HG03045 (cell line): ENCODE measurements around the gene ELFN2.

Experiments
- ATAC-seq: cut with Tn5 transposase; IDR thresholded peaks from one replicate; pipeline ENCODE4 v1.9.1; 2021; ENCODE audit warnings: mild to moderate bottlenecking, moderate library complexity; ENCODE audit not compliant: unreplicated experiment

ELFN2 gene

GRCh38 chr22:37358917-37359316, 68.4 kb downstream of the ELFN2 start:
- ATAC-seq = no peak

DNA sequence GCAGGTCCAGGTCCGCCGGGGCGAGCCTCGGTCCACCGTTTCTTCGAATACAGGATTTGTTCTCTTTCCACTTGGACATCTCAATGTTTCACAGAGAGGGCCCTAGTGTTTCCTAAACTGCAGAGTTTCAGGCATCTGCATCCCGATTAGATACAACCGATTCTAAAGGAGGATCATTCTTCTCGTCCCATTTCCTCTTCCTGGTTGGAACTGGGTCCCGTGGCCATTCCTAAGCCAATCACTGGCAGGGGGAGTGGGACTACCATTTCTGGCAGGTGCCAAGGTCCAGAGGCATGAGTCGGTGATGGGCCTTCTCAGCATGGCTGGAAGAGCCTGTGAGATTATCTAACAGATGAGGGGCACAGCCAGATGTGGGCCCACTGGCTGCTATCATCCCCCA, 68.9 kb downstream of the ELFN2 start:
- no peak for ATAC-seq

DNA sequence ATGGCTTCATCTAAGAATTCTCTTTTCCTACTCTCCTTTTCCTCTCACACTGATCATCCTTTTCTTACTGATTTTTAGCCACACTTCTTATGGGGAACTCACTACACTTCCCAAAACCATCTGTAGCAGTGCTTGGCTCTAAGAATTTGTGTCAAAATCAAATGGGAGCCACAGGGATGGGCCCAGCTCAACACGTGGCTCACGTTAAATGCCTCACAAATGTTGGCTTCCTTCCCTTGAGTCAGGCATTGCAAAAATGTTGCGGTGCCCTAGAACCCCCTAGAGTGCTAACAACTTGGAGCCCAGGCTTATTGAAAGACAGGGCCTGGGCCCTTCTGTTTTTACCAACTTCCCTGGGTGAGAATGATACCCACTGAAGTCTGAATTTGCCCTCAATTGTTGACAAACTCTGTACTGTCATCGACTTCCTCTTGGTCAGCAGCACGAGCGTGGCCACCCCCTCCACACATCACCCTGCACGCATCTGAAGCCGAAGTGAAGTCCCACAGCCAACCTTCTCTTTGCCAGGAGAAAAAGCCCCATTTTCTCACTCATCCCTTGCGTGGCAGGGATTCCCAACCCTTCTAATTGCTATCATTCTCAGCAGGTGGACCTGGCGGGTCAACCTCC, 69.7 kb downstream of the ELFN2 start:
- no peak for ATAC-seq

- ATAC-seq = no peak
These were observed 70.4 kb downstream of the ELFN2 start for GRCh38 chr22:37356922-37357321.

GRCh38 chr22:37355174-37355573, 72.1 kb downstream of the ELFN2 start:
- no peak for ATAC-seq

- ATAC-seq = no peak
These were observed 72.6 kb downstream of the ELFN2 start for GRCh38 chr22:37354670-37355069.

DNA sequence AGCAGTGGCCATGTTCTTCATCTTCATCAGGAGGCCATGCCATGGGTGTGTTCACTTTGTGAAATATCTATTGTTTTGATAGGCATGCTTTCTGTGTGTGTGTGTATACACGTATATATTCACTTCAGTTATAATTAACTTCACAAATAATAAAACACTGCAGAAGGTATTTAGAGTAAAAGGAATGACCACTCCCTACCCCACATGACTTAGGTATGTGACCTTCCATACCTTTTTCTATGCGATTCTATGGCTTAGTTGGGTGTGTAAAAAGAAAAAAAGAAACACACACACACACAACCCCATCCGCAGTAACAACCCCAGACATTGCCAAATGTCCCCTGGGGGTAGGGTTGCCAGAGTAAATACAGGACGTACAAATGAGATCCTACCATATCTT, 73.0 kb downstream of the ELFN2 start:
- no peak for ATAC-seq

DNA sequence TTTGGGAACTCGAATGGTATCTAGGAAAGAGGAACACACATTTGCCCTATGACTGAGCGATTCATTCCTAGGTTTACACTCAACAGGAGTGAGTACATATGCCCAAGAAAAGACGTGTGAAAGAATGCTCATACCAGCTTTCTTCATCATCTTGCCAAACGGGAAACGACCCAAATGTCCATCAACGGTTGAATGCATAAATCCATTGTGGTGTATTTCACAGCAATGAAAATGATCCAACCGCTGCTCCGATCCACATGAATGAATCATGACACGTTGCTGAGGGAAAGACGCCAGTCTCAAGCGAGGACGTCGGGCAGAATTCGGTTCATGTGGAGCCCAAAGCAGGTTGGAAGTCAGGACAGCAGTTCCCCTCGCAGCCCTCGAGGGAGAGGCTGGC, 73.4 kb downstream of the ELFN2 start:
- no peak for ATAC-seq

- ATAC-seq = no peak
These were observed 74.8 kb downstream of the ELFN2 start for GRCh38 chr22:37352481-37352880.

GRCh38 chr22:37351232-37351631, 76.0 kb downstream of the ELFN2 start:
- no peak for ATAC-seq

DNA sequence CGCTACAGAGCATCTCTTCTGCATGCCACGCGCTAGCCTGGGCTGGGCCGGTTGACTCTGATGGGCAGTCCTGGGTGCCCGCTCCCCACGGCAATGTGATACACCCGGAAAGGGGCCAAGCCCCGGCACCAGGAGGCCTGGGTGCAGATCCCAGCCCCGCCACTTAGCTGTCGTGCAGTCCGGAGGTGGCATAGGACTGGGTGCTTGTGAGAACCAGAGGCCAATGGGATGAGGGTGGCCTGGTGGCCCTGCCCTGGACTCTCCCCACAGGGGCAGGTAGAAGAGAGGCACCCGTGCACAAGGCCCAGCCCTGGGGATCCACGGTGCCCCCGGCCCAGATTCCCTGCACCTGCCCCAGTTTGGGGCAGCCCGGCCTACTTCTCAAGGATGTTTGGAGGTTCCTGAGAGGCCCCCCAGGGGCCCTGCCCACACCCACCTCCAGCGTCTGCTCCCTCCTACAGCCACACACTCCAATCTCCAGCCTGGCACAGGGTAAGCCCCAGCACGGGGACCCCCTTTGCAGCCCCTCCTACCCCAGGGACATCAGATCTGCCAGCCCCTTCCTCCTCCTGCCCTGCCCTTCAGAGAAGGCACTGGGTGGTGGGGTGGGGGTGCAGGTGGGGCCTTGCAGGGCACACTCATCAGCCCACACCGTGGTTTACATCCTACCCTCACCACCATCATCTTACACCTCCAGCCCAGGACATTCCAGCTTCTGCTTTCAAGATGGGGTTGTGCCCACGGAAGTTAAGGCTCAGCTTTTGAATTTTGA, 78.0 kb downstream of the ELFN2 start:
- ATAC-seq = no peak

GRCh38 chr22:37346505-37346895, 80.8 kb downstream of the ELFN2 start:
- no peak for ATAC-seq

GRCh38 chr22:37345863-37346504, 81.3 kb downstream of the ELFN2 start:
- ATAC-seq = no peak

DNA sequence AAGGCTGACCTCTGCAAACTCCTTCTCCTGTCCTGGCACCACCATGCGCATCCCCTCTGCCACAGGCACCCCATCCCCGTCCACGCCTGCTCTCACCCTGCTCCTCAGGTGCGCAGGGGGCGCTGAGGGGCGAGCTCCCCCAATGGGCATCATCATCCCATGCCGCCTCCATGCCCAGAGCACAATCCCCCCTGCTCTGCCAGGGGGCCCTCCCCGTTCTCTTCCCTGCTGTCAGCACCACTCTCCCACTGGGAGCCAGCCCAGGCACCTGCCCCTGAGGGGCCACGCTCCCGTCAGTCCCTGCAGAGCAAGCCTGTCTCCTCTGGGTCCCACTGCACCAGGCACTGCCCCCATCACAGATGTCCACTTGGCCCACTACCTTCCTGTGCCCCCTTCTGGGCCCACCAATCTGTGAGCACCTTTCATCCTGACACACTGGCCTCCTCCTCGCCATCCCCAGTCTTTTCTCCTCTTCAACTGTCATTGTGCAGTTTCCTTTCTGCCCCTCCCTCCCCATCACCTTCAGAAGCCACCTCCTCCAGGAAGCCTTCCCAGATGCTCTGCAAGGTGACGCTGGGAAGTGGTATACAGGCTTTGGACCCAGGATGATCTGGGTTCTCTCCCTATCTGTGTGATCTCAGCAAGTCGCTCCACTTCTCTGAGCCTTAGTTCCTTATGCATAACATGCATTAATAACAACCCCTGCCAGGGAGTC, 82.4 kb downstream of the ELFN2 start:
- ATAC-seq = no peak

DNA sequence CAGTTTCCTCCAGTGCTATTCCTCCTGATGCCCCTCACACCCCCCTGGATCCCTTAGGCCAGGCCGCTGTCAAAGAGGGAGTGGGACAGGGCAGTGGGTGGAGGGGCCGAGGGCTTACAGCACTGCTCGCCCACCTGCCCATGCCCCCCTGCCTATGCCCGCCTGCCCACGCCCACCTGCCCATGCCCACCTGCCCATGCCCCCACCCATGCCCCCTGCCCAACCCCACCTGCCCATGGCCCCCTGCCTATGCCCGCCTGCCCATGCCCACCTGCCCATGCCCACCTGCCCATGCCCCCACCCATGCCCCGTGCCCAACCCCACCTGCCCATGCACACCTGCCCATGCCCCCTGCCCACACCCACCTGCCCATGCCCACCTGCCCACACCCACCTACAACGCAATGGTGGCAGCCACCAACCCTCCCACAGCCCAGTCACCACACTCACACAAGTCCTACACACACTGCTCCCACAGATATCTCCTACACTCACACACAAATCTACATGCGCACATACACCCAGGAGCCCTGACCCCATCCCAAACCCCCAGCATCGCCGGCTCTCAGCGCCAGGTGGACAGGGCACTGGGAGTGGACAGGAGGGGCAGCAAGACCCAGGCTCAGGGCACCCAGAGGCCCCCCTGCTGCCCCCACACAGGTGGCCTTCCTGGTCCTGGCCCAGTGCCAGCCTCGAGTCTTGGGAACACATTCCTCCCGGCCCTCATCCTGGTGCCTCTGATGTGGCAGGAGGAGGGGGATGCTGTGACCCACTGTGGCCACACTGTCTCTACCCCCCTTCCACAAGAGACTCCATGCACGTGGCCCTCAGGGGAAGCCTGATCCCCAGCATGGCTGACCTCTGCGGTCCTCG, 83.2 kb downstream of the ELFN2 start:
- no peak for ATAC-seq

GRCh38 chr22:37343348-37343747, 83.9 kb downstream of the ELFN2 start:
- no peak for ATAC-seq

DNA sequence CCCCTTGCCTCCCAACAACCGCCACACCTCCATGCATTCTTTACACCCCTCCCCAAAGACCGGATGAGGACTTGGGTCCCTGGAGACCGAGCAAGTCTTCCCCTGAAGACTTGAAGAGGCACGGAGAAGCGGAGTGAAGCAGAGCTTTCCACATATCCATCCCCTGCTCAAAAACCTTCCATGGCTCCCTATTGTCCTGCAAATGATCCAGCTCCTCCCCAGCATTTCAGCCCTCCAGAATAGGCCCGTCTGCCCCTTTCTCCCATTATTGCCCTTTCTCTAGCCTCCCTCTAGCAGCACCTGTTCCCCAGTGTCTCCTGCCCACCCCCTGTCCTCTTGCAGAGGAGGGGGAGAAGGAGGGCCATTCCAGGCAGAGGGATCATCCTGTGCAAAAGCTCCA, 85.2 kb downstream of the ELFN2 start:
- ATAC-seq = no peak

DNA sequence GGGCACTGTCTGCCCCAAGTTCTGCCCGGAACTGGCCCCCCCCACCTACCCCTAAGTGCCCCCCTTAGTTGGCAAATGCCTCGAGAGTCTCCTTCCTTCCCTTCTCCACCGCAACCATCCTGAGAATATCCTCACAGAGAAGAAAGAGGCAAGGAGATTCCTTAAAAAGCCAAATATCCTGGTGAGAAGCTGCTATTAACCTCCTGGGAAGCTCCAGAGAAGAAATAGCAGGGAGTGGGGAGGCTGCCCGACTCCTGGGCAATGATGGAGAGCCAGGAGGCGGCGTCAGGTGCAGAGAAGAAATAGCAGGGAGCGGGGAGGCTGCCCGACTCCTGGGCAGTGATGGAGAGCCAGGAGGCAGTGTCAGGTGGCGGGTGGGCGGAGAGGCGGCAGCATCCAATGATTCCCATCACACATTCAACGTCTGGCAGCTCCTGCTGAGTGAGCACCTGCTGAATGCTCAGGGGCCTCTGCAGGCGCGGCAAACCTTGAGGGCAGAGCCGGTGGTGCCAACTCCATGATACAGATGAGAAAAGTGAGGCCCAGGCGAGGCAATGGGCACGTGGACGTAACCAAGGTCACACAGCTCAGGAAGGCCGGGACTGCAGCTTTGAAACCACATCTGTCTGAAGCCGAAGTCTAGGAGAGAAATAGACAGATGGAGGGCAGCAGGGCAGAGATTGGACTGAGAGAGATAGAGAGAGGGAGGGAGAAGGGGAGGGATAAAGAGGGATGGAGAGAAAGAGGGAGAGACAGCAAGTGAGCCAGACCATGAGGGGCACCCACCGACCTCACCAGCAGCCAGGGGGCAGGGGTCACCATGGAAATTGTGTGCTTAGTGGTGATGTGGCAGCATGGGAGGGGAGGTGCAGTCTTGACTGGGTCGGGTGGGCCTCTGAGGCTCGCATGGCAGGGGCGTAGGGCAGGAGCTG, 86.7 kb downstream of the ELFN2 start:
- ATAC-seq = no peak

- ATAC-seq = no peak
These were observed 88.6 kb downstream of the ELFN2 start for GRCh38 chr22:37338539-37339246.
